Fibroblast of lung (primary cell): ENCODE measurements around the gene SLC22A5. TPM values are rescaled to one million over a fixed set of nuclear protein-coding genes. Genes with fewer than 3 reads are reported as not detected.

Experiments
- DNase-seq, 2 donors: peaks; one replicate each; pipeline versions ENCODE4 v3.0.0 to v3.0.0-alpha.2; 2010; ENCODE audit warnings: low read depth in 2 of 2
- H2AFZ ChIP-seq: 2 replicates; pipeline ENCODE4 v1.5.1; 2012; ENCODE audit warnings: low read length, control low read depth, inconsistent platforms
- H3K27ac ChIP-seq: 2 replicates; pipeline ENCODE4 v1.5.1; 2011; ENCODE audit warnings: low read length, control low read depth; ENCODE audit not compliant: insufficient read depth
- H3K27me3 ChIP-seq: 2 replicates; pipeline ENCODE4 v1.5.1; 2011; ENCODE audit warnings: mild to moderate bottlenecking, low read length; ENCODE audit not compliant: control insufficient read depth, insufficient read depth
- H3K36me3 ChIP-seq: 2 replicates; pipeline ENCODE4 v1.5.1; 2011; ENCODE audit warnings: low read length; ENCODE audit not compliant: control insufficient read depth, insufficient read depth
- H3K4me1 ChIP-seq: 2 replicates; pipeline ENCODE4 v1.5.1; 2011; ENCODE audit warnings: low read length; ENCODE audit not compliant: control insufficient read depth, insufficient read depth; ENCODE audit errors: extremely low read depth
- H3K4me2 ChIP-seq: 2 replicates; pipeline ENCODE4 v1.5.1; 2011; ENCODE audit warnings: low read length, control low read depth; ENCODE audit not compliant: insufficient read depth; ENCODE audit errors: extremely low read depth
- H3K4me3 ChIP-seq, 4 experiments: fragments of 200-600 bp in 1 of 4; sonication (generic) in 1 of 4; replicated peaks in 1 of 4; 2 replicates each; pipeline ENCODE4 v1.5.1; 2011 to 2016; ENCODE audit warnings: low read length in 4 of 4, low read depth in 3 of 4, mild to moderate bottlenecking in 3 of 4, control low read depth in 2 of 4, inconsistent platforms in 1 of 4, mixed read lengths in 1 of 4; ENCODE audit not compliant: insufficient read depth in 1 of 4; ENCODE audit errors: control extremely low read depth in 1 of 4
- H3K79me2 ChIP-seq: 2 replicates; pipeline ENCODE4 v1.5.1; 2012; ENCODE audit warnings: mild to moderate bottlenecking, low read length, inconsistent platforms; ENCODE audit not compliant: control insufficient read depth, insufficient read depth
- H3K9ac ChIP-seq: 2 replicates; pipeline ENCODE4 v1.5.1; 2011; ENCODE audit warnings: mild to moderate bottlenecking, low read length, control low read depth; ENCODE audit not compliant: insufficient read depth
- H3K9me3 ChIP-seq: 2 replicates; pipeline ENCODE4 v1.5.1; 2012; ENCODE audit warnings: low read depth, low read length; ENCODE audit not compliant: control insufficient read depth, insufficient read depth
- H4K20me1 ChIP-seq: 2 replicates; pipeline ENCODE4 v1.5.1; 2011; ENCODE audit warnings: low read length; ENCODE audit not compliant: control insufficient read depth, insufficient read depth; ENCODE audit errors: extremely low read depth
- CTCF ChIP-seq, 2 donors: IDR thresholded peaks in 1 of 2; conservative IDR thresholded peaks in 1 of 2; 1 replicate in 1 of 2; 2 replicates in 1 of 2; pipeline ENCODE4 v1.5.1; 2011 to 2012; ENCODE audit warnings: low read length in 2 of 2, control low read depth in 1 of 2, inconsistent platforms in 1 of 2, low read depth in 1 of 2, mild to moderate bottlenecking in 1 of 2
- EZH2 ChIP-seq: IDR thresholded peaks from 2 replicates; pipeline ENCODE4 v1.5.1; 2012; ENCODE audit warnings: low read length, control low read depth, mild to moderate bottlenecking; ENCODE audit errors: missing control alignments
- polyA plus RNA-seq, 2 donors: library from polyadenylated mRNA; depleted of rRNA in 1 of 2; stranded (reverse) in 1 of 2; unstranded in 1 of 2; fragments of >200 nt; gene quantifications; 2 replicates each; pipeline ENCODE4 v1.2.1, GENCODE V29; 2011 to 2012; ENCODE audit warnings: missing spikeins in 1 of 2
- total RNA-seq: library from RNA; depleted of rRNA; stranded (reverse); fragments of >200 nt; gene quantifications from 2 replicates; pipeline ENCODE4 v1.2.1, GENCODE V29; 2014

Gene SLC22A5
- total and polyA plus RNA-seq, 2 donors (not counting 1 experiment from before 2014, with no cell fraction given) = 3.4 to 8.8 TPM

DNA sequence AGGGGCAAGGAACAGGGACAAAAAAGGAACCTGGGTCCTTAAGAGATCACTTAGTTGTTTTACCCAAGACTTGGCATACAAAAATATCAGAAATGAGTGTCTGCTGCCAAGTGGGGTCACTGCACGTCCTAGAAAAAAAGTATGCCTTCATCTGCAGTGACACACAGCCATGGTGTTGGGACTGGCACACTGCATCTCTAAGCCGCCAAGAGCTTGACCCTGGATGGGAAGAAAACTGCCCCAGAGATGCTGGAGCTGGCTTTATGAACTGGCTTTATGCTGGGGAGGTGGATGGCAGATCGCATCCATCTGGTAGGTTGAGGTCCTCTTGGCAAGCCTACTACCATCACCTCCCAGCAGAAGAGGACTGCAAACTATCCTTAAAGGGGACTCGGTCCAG, 69.4 kb downstream of the SLC22A5 start:
- Histone ChIP-seq H3K27me3 (no peaks in the 10 kb centered on the region), H3K9me3 (no peaks in the 10 kb centered on the region), H3K4me1 (peaks cover 38% of the 10 kb centered on the region), H3K4me3 (peak overlapping the region in 1 of 4 experiments; percentile 15), H3K4me2 (peak overlapping the region; percentile 81), H3K27ac (peak overlapping the region; percentile 89), H3K79me2 (peaks cover 6% of the 10 kb centered on the region), H2AFZ (no peak overlapping the region), H4K20me1 (no peaks in the 10 kb centered on the region), H3K9ac (peak overlapping the region; percentile 20), H3K36me3 (no peaks in the 10 kb centered on the region)
- TF ChIP-seq CTCF (conservative IDR thresholded peaks at IDR 0.05 in 1 of 2, IDR thresholded peaks at IDR 0.05 in 1 of 2; ENCODE audit: low read depth in 1 of 2, low read length in 2 of 2) = no peak
- DNase-seq = no peak

DNA sequence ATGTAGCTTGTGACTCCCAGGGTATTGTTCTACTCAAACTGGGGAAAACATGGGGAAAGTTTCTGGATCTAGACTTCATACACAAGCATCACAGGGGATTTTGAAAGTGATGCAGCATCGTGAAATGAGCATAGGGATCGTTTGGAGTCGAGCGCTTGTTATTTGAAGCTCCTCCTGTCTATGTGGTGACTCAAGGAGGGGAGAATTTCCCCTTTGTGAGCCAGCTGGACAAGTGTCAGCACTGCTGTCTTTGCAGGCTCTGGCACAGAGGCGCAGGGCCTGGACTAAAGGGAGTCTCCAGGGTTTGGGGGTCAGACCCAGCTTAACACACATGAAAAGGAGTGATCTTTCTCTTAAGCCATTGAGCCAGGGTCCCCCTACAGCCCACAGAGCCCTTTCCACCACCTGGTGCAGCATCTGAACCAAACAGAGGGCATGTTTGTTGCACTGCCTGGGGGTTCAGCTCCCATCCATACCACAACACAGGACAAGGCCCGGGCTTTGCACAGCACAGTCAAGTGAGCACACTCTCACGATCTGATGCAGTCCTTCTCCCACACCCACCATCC, 70.1 kb downstream of the SLC22A5 start:
- Histone ChIP-seq H3K4me3 (no peak overlapping the region), H3K9me3 (no peaks in the 10 kb centered on the region), H2AFZ (no peak overlapping the region), H3K36me3 (no peaks in the 10 kb centered on the region), H3K4me1 (peaks cover 33% of the 10 kb centered on the region), H3K27me3 (no peaks in the 10 kb centered on the region), H3K79me2 (peaks cover 6% of the 10 kb centered on the region), H3K9ac (peak overlapping the region; percentile 38), H3K4me2 (peak overlapping the region; percentile 81), H4K20me1 (no peaks in the 10 kb centered on the region), H3K27ac (peak overlapping the region; percentile 89)
- TF ChIP-seq CTCF (conservative IDR thresholded peaks at IDR 0.05 in 1 of 2, IDR thresholded peaks at IDR 0.05 in 1 of 2; ENCODE audit: low read depth in 1 of 2, low read length in 2 of 2) = no peak
- no peak for TF ChIP-seq EZH2
- peak; percentile 94 for DNase-seq

- H3K27me3 ChIP-seq = no peaks in the 10 kb centered on the region
- no peak overlapping the region for H3K4me2 ChIP-seq
- DNase-seq = no peak
- H4K20me1 ChIP-seq = no peaks in the 10 kb centered on the region
- H3K79me2 ChIP-seq = no peaks in the 10 kb centered on the region
- no peak overlapping the region for H3K27ac ChIP-seq
- H3K4me3 ChIP-seq = no peak overlapping the region
- H3K9me3 ChIP-seq = no peaks in the 10 kb centered on the region
- no peak overlapping the region for H3K9ac ChIP-seq
- no peak overlapping the region for H2AFZ ChIP-seq
- no peaks in the 10 kb centered on the region for H3K36me3 ChIP-seq
- TF ChIP-seq CTCF (conservative IDR thresholded peaks at IDR 0.05 in 1 of 2, IDR thresholded peaks at IDR 0.05 in 1 of 2; ENCODE audit: low read depth in 1 of 2, low read length in 2 of 2) (no peak), EZH2 (no peak)
- H3K4me1 ChIP-seq = peaks cover 10% of the 10 kb centered on the region
These were observed 74.6 kb downstream of the SLC22A5 start for GRCh38 chr5:132444061-132444460.

Other genes with a start within 250 kb of the SLC22A5 start
- gene P4HA2, start 141.9 kb upstream of the SLC22A5 start, total RNA-seq = 376 and 553 TPM in 2 replicates
- gene P4HA2, start 141.9 kb upstream of the SLC22A5 start, polyA plus RNA-seq = 184 and 187 TPM in 2 replicates
- gene PDLIM4, start 112.0 kb upstream of the SLC22A5 start, total RNA-seq = 44.4 and 67.2 TPM in 2 replicates
- gene PDLIM4, start 112.0 kb upstream of the SLC22A5 start, polyA plus RNA-seq = 10.7 and 41.5 TPM in 2 replicates
- 1.3 and 4.1 TPM in 2 replicates for gene SLC22A4, start 75.3 kb upstream of the SLC22A5 start, total RNA-seq
- 1.1 and 3.4 TPM in 2 replicates for gene SLC22A4, start 75.3 kb upstream of the SLC22A5 start, polyA plus RNA-seq
- 22.1 and 34.7 TPM in 2 replicates for gene IRF1, start 121.1 kb downstream of the SLC22A5 start, total RNA-seq
- gene IRF1, start 121.1 kb downstream of the SLC22A5 start, polyA plus RNA-seq = 36.8 and 37.6 TPM in 2 replicates
- gene IL5, start 173.8 kb downstream of the SLC22A5 start, total RNA-seq = not detected in 2 replicates
- gene IL5, start 173.8 kb downstream of the SLC22A5 start, polyA plus RNA-seq = not detected in 2 replicates
- gene RAD50, start 187.3 kb downstream of the SLC22A5 start, total RNA-seq = 34.7 and 35.7 TPM in 2 replicates
- gene RAD50, start 187.3 kb downstream of the SLC22A5 start, polyA plus RNA-seq = 21.5 and 23.1 TPM in 2 replicates